IMR-90 (cell line): ENCODE measurements around the gene STXBP6. TPM values are rescaled to one million over a fixed set of nuclear protein-coding genes. Genes with fewer than 3 reads are reported as not detected.

Experiments
- ATAC-seq: fragments of 200-7000 bp; cut with Tn5 transposase; 2 replicates; pipeline ENCODE4 v1.9.1; 2020; ENCODE audit warnings: low read depth, mild to moderate bottlenecking, moderate library complexity
- BruUV-seq: library from RNA; stranded (reverse); fragments of 400-500 nt; replicated peaks from 2 replicates; lab custom pipeline; 2021; lab: Mats Ljungman, UMichigan
- CTCF ChIA-PET: fragments of 300-600 bp; formaldehyde crosslinking; extraction: SDS; loops from one replicate; lab custom pipeline; 2021; ENCODE audit warnings: antibody characterized with exemption; lab: Yijun Ruan, JAX
- POLR2A ChIA-PET: fragments of 300-600 bp; sonication (Branson Sonifier 250); formaldehyde crosslinking; loops from one replicate; lab custom pipeline; 2022; ENCODE audit warnings: antibody characterized with exemption; ENCODE audit not compliant: unreplicated experiment; lab: Charles Lee
- DNase-seq: peaks from one replicate; pipeline ENCODE4 v3.0.0; 2013
- H2AFZ ChIP-seq: replicated peaks from 2 replicates; pipeline ENCODE3; 2013; ENCODE audit warnings: low read length, mild to moderate bottlenecking; ENCODE audit not compliant: poor library complexity
- H2AK5ac ChIP-seq: 2 replicates; pipeline ENCODE4 v1.6.1; 2013; ENCODE audit warnings: low read depth, low read length, inconsistent platforms
- H2AK9ac ChIP-seq: replicated peaks from 2 replicates; pipeline ENCODE3; 2013; ENCODE audit warnings: mild to moderate bottlenecking, low read depth, low read length, moderate library complexity; ENCODE audit not compliant: poor library complexity
- H2BK120ac ChIP-seq: 2 replicates; pipeline ENCODE4 v1.6.1; 2013; ENCODE audit warnings: low read depth, low read length, inconsistent platforms
- H2BK15ac ChIP-seq: 3 replicates; pipeline ENCODE4 v1.6.1; 2013; ENCODE audit warnings: low read depth, low read length, inconsistent platforms
- H2BK20ac ChIP-seq: 2 replicates; pipeline ENCODE4 v1.6.1; 2013; ENCODE audit warnings: low read depth, mild to moderate bottlenecking, inconsistent platforms, low read length, moderate library complexity
- H2BK5ac ChIP-seq: 2 replicates; pipeline ENCODE4 v1.6.1; 2013; ENCODE audit warnings: mild to moderate bottlenecking, low read depth, low read length, inconsistent platforms; ENCODE audit not compliant: poor library complexity, severe bottlenecking
- H3K14ac ChIP-seq: replicated peaks from 2 replicates; pipeline ENCODE4 v1.6.1; 2013; ENCODE audit warnings: low read depth, low read length, inconsistent platforms
- H3K18ac ChIP-seq: 2 replicates; pipeline ENCODE4 v1.6.1; 2013; ENCODE audit warnings: low read depth, low read length, control low read depth
- H3K23ac ChIP-seq: 2 replicates; pipeline ENCODE4 v1.6.1; 2013; ENCODE audit warnings: low read depth, low read length, inconsistent platforms
- H3K27ac ChIP-seq: 2 replicates; pipeline ENCODE4 v1.5.1; 2013; ENCODE audit warnings: mild to moderate bottlenecking, control low read depth, low read length; ENCODE audit not compliant: insufficient read depth
- H3K27me3 ChIP-seq: 2 replicates; pipeline ENCODE4 v1.6.1; 2013; ENCODE audit warnings: low read length; ENCODE audit not compliant: control insufficient read depth, insufficient read depth
- H3K36me3 ChIP-seq: 2 replicates; pipeline ENCODE4 v1.6.1; 2013; ENCODE audit warnings: low read length, mixed read lengths; ENCODE audit not compliant: control insufficient read depth, insufficient read depth
- H3K4ac ChIP-seq: 2 replicates; pipeline ENCODE4 v1.6.1; 2013; ENCODE audit warnings: low read depth, low read length, inconsistent platforms
- H3K4me1 ChIP-seq: 2 replicates; pipeline ENCODE4 v1.6.1; 2013; ENCODE audit warnings: low read length, mixed read lengths; ENCODE audit not compliant: control insufficient read depth, insufficient read depth
- H3K4me2 ChIP-seq: 2 replicates; pipeline ENCODE4 v1.6.1; 2013; ENCODE audit warnings: low read depth, mild to moderate bottlenecking, control low read depth, low read length, moderate library complexity
- H3K4me3 ChIP-seq: 2 replicates; pipeline ENCODE4 v1.5.1; 2013; ENCODE audit warnings: low read depth, mild to moderate bottlenecking, control low read depth, low read length, moderate library complexity; ENCODE audit not compliant: insufficient read depth
- H3K56ac ChIP-seq: 2 replicates; pipeline ENCODE4 v1.6.1; 2013; ENCODE audit warnings: low read length, inconsistent platforms; ENCODE audit not compliant: insufficient read depth; ENCODE audit errors: extremely low read depth
- H3K79me1 ChIP-seq, 2 experiments: 2 replicates each; pipeline ENCODE4 v1.6.1; 2013; ENCODE audit warnings: low read length in 2 of 2, inconsistent platforms in 1 of 2, low read depth in 1 of 2
- H3K9ac ChIP-seq: 2 replicates; pipeline ENCODE4 v1.6.1; 2013; ENCODE audit warnings: low read depth, low read length, control low read depth
- H3K9me1 ChIP-seq: 2 replicates; pipeline ENCODE4 v1.6.1; 2013; ENCODE audit warnings: low read length, inconsistent platforms; ENCODE audit not compliant: insufficient read depth
- H3K9me3 ChIP-seq: 2 replicates; pipeline ENCODE4 v1.6.1; 2013; ENCODE audit warnings: low read length; ENCODE audit not compliant: control insufficient read depth, insufficient read depth
- H4K20me1 ChIP-seq: 2 replicates; pipeline ENCODE4 v1.6.1; 2013; ENCODE audit warnings: low read length, inconsistent platforms; ENCODE audit not compliant: insufficient read depth
- H4K5ac ChIP-seq: 2 replicates; pipeline ENCODE4 v1.6.1; 2013; ENCODE audit warnings: mild to moderate bottlenecking, low read depth, low read length, control low read depth
- H4K8ac ChIP-seq, 2 experiments: 2 replicates each; pipeline ENCODE4 v1.6.1; 2013; ENCODE audit warnings: low read depth in 2 of 2, low read length in 2 of 2, control low read depth in 1 of 2, inconsistent platforms in 1 of 2
- H4K91ac ChIP-seq: 2 replicates; pipeline ENCODE4 v1.6.1; 2013; ENCODE audit warnings: low read depth, low read length, inconsistent platforms; ENCODE audit not compliant: insufficient read depth
- BHLHE40 ChIP-seq: fragments of 150-350 bp; IDR thresholded peaks from 2 replicates; pipeline ENCODE4 v1.6.1; 2016; ENCODE audit warnings: mild to moderate bottlenecking, low read depth, low read length
- CHD1 ChIP-seq: IDR thresholded peaks from 2 replicates; pipeline ENCODE4 v1.6.1; 2012; ENCODE audit warnings: low read depth, low read length, improper control_type of control experiment
- FOS ChIP-seq: fragments of 150-350 bp; IDR thresholded peaks from 2 replicates; pipeline ENCODE4 v1.6.1; 2016; ENCODE audit warnings: low read depth, low read length
- MAFK ChIP-seq: IDR thresholded peaks from 2 replicates; pipeline ENCODE4 v1.6.1; 2012; ENCODE audit warnings: low read depth, low read length, improper control_type of control experiment
- MAZ ChIP-seq: IDR thresholded peaks from 2 replicates; pipeline ENCODE4 v1.6.1; 2012; ENCODE audit warnings: low read depth, mild to moderate bottlenecking, low read length, improper control_type of control experiment, moderate library complexity, borderline replicate concordance
- MXI1 ChIP-seq: IDR thresholded peaks from 2 replicates; pipeline ENCODE4 v1.6.1; 2012; ENCODE audit warnings: low read depth, mild to moderate bottlenecking, low read length, moderate library complexity, borderline replicate concordance
- NFE2L2 ChIP-seq: fragments of 150-350 bp; IDR thresholded peaks from 2 replicates; pipeline ENCODE4 v1.6.1; 2016; ENCODE audit warnings: low read depth, mild to moderate bottlenecking, low read length
- POLR2A ChIP-seq: IDR thresholded peaks from 2 replicates; pipeline ENCODE4 v1.6.1; 2012; ENCODE audit warnings: mild to moderate bottlenecking, low read depth, low read length
- RCOR1 ChIP-seq: IDR thresholded peaks from 2 replicates; pipeline ENCODE4 v1.6.1; 2012; ENCODE audit warnings: mild to moderate bottlenecking, low read length, improper control_type of control experiment; ENCODE audit not compliant: insufficient replicate concordance
- RFX5 ChIP-seq: IDR thresholded peaks from 2 replicates; pipeline ENCODE4 v1.8.0; 2012; ENCODE audit warnings: low read depth, mild to moderate bottlenecking, low read length, moderate library complexity
- SMC3 ChIP-seq: fragments of 150-350 bp; IDR thresholded peaks from 2 replicates; pipeline ENCODE4 v1.6.1; 2016; ENCODE audit warnings: low read depth, mild to moderate bottlenecking, antibody characterized with exemption, low read length, moderate library complexity
- WGBS, 2 experiments: methylation state at CpG; one replicate each; pipeline versions ENCODE4 v1.1.5 to v1.1.7; 2013; ENCODE audit warnings: missing lambda C conversion rate in 2 of 2; ENCODE audit not compliant: insufficient read length in 1 of 2; ENCODE audit errors: extremely low coverage in 2 of 2; 5-methylcytosine and 5-hydroxymethylcytosine counted together
- dilution Hi-C: fragments of 300-500 bp; cut with HindIII; formaldehyde crosslinking; loops from one replicate; pipeline ENCODE4 v1.14.3; 2018; ENCODE audit warnings: low sequenced_read_pairs; ENCODE audit not compliant: unreplicated experiment
- in situ Hi-C: fragments of 300-500 bp; cut with MboI; formaldehyde crosslinking; loops from 3 replicates; pipeline ENCODE4 v1.14.3; 2019; ENCODE audit warnings: low sequenced_read_pairs, inconsistent platforms, mixed read lengths
- intact Hi-C: fragments of 100-400 bp; cut with micrococcal nuclease; formaldehyde crosslinking; loops from 2 replicates; pipeline ENCODE4 v1.10.0; 2022
- polyA plus RNA-seq, 3 experiments: library from polyadenylated mRNA; depleted of rRNA; stranded (reverse); fragments of >200 nt; gene quantifications; 2 replicates each; pipeline ENCODE4 v1.2.3, GENCODE V29; 2012; ENCODE audit warnings: low replicate concordance in 1 of 3
- total RNA-seq: library from RNA; depleted of rRNA; stranded (reverse); fragments of >200 nt; gene quantifications from 2 replicates; pipeline ENCODE4 v1.2.3, GENCODE V29; 2012
- TF ChIP-seq, protein P1 (sequence below): fragments of 150-350 bp; IDR thresholded peaks from 2 replicates; pipeline ENCODE4 v1.6.1; 2017; ENCODE audit warnings: mild to moderate bottlenecking, antibody characterized with exemption, low read length, low read depth

The STXBP6 gene
- total and polyA plus RNA-seq, 2 of the 4 experiments (the other 2 are of a cell fraction), result 14.2 to 14.3 TPM

DNA sequence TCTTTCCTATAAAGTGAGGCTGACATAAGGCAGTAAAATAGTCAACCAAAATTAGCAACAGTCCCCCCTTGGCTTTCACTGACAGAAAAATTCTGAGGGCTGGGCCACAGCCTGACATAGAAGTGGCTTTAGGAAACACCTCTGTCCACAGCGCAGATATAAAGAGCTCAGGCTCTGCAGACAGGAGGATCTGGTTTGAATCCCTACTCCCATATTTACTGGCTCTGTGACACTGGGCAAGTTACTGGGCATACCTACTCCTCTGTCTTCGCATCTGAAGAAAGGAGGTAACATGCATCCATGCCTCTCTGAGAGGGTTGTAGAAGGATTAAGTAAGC is 95.3 kb downstream of the STXBP6 start:
- Histone ChIP-seq H3K27me3 (no peaks in the 10 kb centered on the region), H3K9ac (no peak overlapping the region), H3K4ac (no peak overlapping the region; the same call in 1 of the 2 replicates), H3K36me3 (no peaks in the 10 kb centered on the region), H3K79me1 (0 out of 4 replicates have a peak, but pooled peaks cover 0 to 2% of the 10 kb centered on the region in 2 experiments), H2BK15ac (peak overlapping the region; percentile 6; the same call in 1 of the 3 replicates), H3K18ac (no peak overlapping the region), H4K5ac (no peak overlapping the region), H3K4me2 (no peak overlapping the region), H3K4me3 (no peak overlapping the region), H2AFZ (no peak overlapping the region), H2BK5ac (no peak overlapping the region), H2BK120ac (no peak overlapping the region), H3K23ac (no peak overlapping the region), H3K4me1 (peaks cover 6% of the 10 kb centered on the region), H2BK20ac (no peak overlapping the region), H4K20me1 (no peaks in the 10 kb centered on the region), H4K8ac (no peak overlapping the region), H3K14ac (no peak overlapping the region), H3K9me1 (peaks cover 3% of the 10 kb centered on the region), H2AK5ac (0 out of 2 replicates have a peak overlapping the region, but pooled peaks have one; percentile 33), H3K9me3 (no peaks in the 10 kb centered on the region), H3K56ac (no peak overlapping the region), H4K91ac (no peak overlapping the region), H3K27ac (no peak overlapping the region), H2AK9ac (no peak overlapping the region)
- dilution Hi-C loops, result no loop called here
- BruUV-seq, result no TSS peak
- TF ChIP-seq MAFK (no peak), POLR2A (no peak), RFX5 (no peak), RCOR1 (no peak), MXI1 (no peak), CHD1 (no peak), MAZ (no peak), SMC3 (no peak), BHLHE40 (no peak), NFE2L2 (no peak), FOS (no peak)
- TF ChIP-seq, protein P1, sequence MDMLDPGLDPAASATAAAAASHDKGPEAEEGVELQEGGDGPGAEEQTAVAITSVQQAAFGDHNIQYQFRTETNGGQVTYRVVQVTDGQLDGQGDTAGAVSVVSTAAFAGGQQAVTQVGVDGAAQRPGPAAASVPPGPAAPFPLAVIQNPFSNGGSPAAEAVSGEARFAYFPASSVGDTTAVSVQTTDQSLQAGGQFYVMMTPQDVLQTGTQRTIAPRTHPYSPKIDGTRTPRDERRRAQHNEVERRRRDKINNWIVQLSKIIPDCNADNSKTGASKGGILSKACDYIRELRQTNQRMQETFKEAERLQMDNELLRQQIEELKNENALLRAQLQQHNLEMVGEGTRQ, result no peak
- 80% methylated on average over 1 of the region's 2 CpGs; no CpG with 5 or more reads in 1 of the 2 experiments for WGBS, 2 experiments
- intact Hi-C loops, result no loop called here
- CTCF ChIA-PET, result no interaction called here
- DNase-seq, result no peak
- POLR2A ChIA-PET, result no interaction called here
- ATAC-seq, result no peak
- in situ Hi-C loops, result no loop called here
